NCI-H146 treated with DMSO at 0.1 percent for 48 hours (cell line): ENCODE measurements around the gene LRRC45.

Experiments
- DNase-seq: peaks from one replicate; lab custom pipeline; 2025; ENCODE audit not compliant: unreplicated experiment; lab: John Stamatoyannopoulos, UW

Gene LRRC45

GRCh38 chr17:82018989-82019689 is 4.0 kb upstream of the LRRC45 start:
- DNase-seq: no peak

GRCh38 chr17:82019690-82020571 is 3.2 kb upstream of the LRRC45 start:
- no peak for DNase-seq

GRCh38 chr17:82020572-82021106 is 2.5 kb upstream of the LRRC45 start:
- no peak for DNase-seq

- no peak for DNase-seq
These were observed 1.8 kb upstream of the LRRC45 start for GRCh38 chr17:82021107-82021899.

- no peak for DNase-seq
These were observed 1.2 kb upstream of the LRRC45 start for GRCh38 chr17:82021900-82022309.

- DNase-seq: no peak
These were observed 660 bp upstream of the LRRC45 start, which contains the start of gene CENPX for GRCh38 chr17:82022310-82022980. TSS of gene CENPX (minus strand) at chr17:82022878. CDS start at chr17:82022861, 17 bp downstream.

GRCh38 chr17:82023447-82024241 is 539 bp downstream of the LRRC45 start:
- DNase-seq: peak; percentile 25

GRCh38 chr17:82024859-82025258 is 1.8 kb downstream of the LRRC45 start:
- DNase-seq: no peak

GRCh38 chr17:82025401-82026107 is 2.4 kb downstream of the LRRC45 start:
- DNase-seq: no peak

- DNase-seq: no peak
These were observed 5.1 kb downstream of the LRRC45 start for GRCh38 chr17:82028246-82028645.

- no peak for DNase-seq
These were observed 5.9 kb downstream of the LRRC45 start for GRCh38 chr17:82028966-82029365.

- DNase-seq: no peak
These were observed 6.3 kb downstream of the LRRC45 start for GRCh38 chr17:82029391-82029790.

- no peak for DNase-seq
These were observed 6.9 kb downstream of the LRRC45 start for GRCh38 chr17:82029990-82030469.

GRCh38 chr17:82030470-82031302 is 7.6 kb downstream of the LRRC45 start:
- peak; percentile 37 for DNase-seq

- no peak for DNase-seq
These were observed 8.3 kb downstream of the LRRC45 start, which contains the start of gene RAC3 for GRCh38 chr17:82031303-82031884. TSS of gene RAC3 (plus strand) at chr17:82031678. CDS start at chr17:82031762, 84 bp downstream.

GRCh38 chr17:82031885-82032627 is 9.0 kb downstream of the LRRC45 start:
- DNase-seq: peak; percentile 23
